K562 (cell line): ENCODE data around the gene TMEM131. TPM values are rescaled to one million over a fixed set of nuclear protein-coding genes. Genes with fewer than 3 reads are reported as not detected.

ENCODE experiments used
- ATAC-seq: fragments of 200-7000 bp; cut with Tn5 transposase; 3 replicates; pipeline ENCODE4 v1.9.1; 2020; ENCODE audit warnings: moderate library complexity
- BruUV-seq: library from RNA; stranded (reverse); fragments of 400-500 nt; replicated peaks from 2 replicates; lab custom pipeline; 2021; lab: Mats Ljungman, UMichigan
- CTCF ChIA-PET: fragments of 300-600 bp; formaldehyde crosslinking; extraction: SDS; loops from one replicate; lab custom pipeline; 2021; ENCODE audit warnings: low intra/inter-chr PET ratio; lab: Yijun Ruan, JAX
- POLR2A ChIA-PET: fragments of 300-600, 350-650 bp; sonication (Branson Sonifier 250); formaldehyde crosslinking; extraction: SDS; loops from one replicate; lab custom pipeline; 2021; ENCODE audit warnings: antibody characterized with exemption, inconsistent platforms; lab: Yijun Ruan, JAX
- DNase-seq, 4 experiments: peaks; one replicate each; pipeline versions ENCODE4 v3.0.0 to v3.0.0-alpha.2; 2011 to 2018; ENCODE audit warnings: low spot score in 3 of 4, mixed read lengths in 3 of 4; ENCODE audit errors: extremely low read depth in 1 of 4
- FAIRE-seq: peaks from 2 replicates; lab custom pipeline; 2011; peaks lifted over from hg19 to GRCh38; lab: Jason Lieb, UNC
- H2AFZ ChIP-seq: 2 replicates; pipeline ENCODE4 v1.6.0; 2011; ENCODE audit warnings: low read depth, low read length, control low read depth, inconsistent platforms
- H3K27ac ChIP-seq: fragments of 200-600 bp; 3 replicates; pipeline ENCODE4 v1.8.0; 2011; ENCODE audit warnings: low read depth, mild to moderate bottlenecking, control low read depth, inconsistent platforms, low read length, moderate library complexity, mixed read lengths; ENCODE audit errors: extremely low read depth
- H3K27me3 ChIP-seq, 2 experiments: fragments of 300-600 bp in 1 of 2; 2 replicates in 1 of 2; 3 replicates in 1 of 2; pipeline versions ENCODE4 v1.6.0 to v1.8.0; 2011; ENCODE audit warnings: inconsistent platforms in 2 of 2, low read length in 2 of 2, mild to moderate bottlenecking in 1 of 2, mixed read lengths in 1 of 2, moderate library complexity in 1 of 2; ENCODE audit not compliant: control insufficient read depth in 2 of 2, insufficient read depth in 2 of 2
- H3K36me3 ChIP-seq: fragments of 300-600 bp; 3 replicates; pipeline ENCODE4 v1.8.0; 2011; ENCODE audit warnings: mild to moderate bottlenecking, low read length, inconsistent platforms; ENCODE audit not compliant: control insufficient read depth, insufficient read depth
- H3K4me1 ChIP-seq, 2 experiments: fragments of 200-600 bp in 1 of 2; replicated peaks in 1 of 2; 2 replicates in 1 of 2; 3 replicates in 1 of 2; pipeline versions ENCODE4 v1.5.1 to v1.8.0; 2011; ENCODE audit warnings: inconsistent platforms in 2 of 2, low read length in 2 of 2, mild to moderate bottlenecking in 1 of 2, mixed read lengths in 1 of 2, moderate library complexity in 1 of 2; ENCODE audit not compliant: control insufficient read depth in 2 of 2, insufficient read depth in 2 of 2
- H3K4me2 ChIP-seq: 2 replicates; pipeline ENCODE4 v1.6.1; 2011; ENCODE audit warnings: low read length, control low read depth, inconsistent platforms, mixed read lengths; ENCODE audit not compliant: insufficient read depth
- H3K4me3 ChIP-seq: fragments of 200-600 bp; sonication (generic), shearing (Covaris generic); 2 replicates; pipeline ENCODE4 v1.5.1; 2016; ENCODE audit warnings: control low read depth, inconsistent platforms
- H3K79me2 ChIP-seq: fragments of 200-600 bp; 3 replicates; pipeline ENCODE4 v1.8.0; 2011; ENCODE audit warnings: low read length, inconsistent platforms; ENCODE audit not compliant: control insufficient read depth, insufficient read depth
- H3K9ac ChIP-seq, 2 experiments: 2 replicates each; pipeline versions ENCODE4 v1.6.0 to v1.6.1; 2011; ENCODE audit warnings: low read depth in 2 of 2, low read length in 2 of 2, control low read depth in 1 of 2, inconsistent platforms in 1 of 2, mild to moderate bottlenecking in 1 of 2, mixed read lengths in 1 of 2; ENCODE audit not compliant: insufficient read depth in 1 of 2
- H3K9me1 ChIP-seq: one replicate; pipeline ENCODE4 v1.6.0; 2011; ENCODE audit warnings: inconsistent platforms, mild to moderate bottlenecking, low read length, moderate library complexity; ENCODE audit not compliant: control insufficient read depth, insufficient read depth
- H3K9me3 ChIP-seq: replicated peaks from 2 replicates; pipeline ENCODE4 v1.5.1; 2011; ENCODE audit warnings: low read depth, low read length, inconsistent platforms; ENCODE audit not compliant: control insufficient read depth, insufficient read depth
- H4K20me1 ChIP-seq: replicated peaks from 2 replicates; pipeline ENCODE4 v1.6.1; 2011; ENCODE audit warnings: low read length, inconsistent platforms, mixed read lengths; ENCODE audit not compliant: control insufficient read depth, insufficient read depth
- HMBOX1 ChIP-seq: sonication (generic); IDR thresholded peaks from 2 replicates; pipeline ENCODE4 v1.6.1; 2016
- NFYB ChIP-seq: IDR thresholded peaks from 2 replicates; pipeline ENCODE4 v1.6.1; 2011; ENCODE audit warnings: mild to moderate bottlenecking, moderate library complexity; ENCODE audit not compliant: insufficient read length; ENCODE audit errors: extremely low read depth
- NR1H2 ChIP-seq: sonication (generic); formaldehyde crosslinking; IDR thresholded peaks from 2 replicates; pipeline ENCODE4 v1.4.0; 2020; ENCODE audit warnings: mild to moderate bottlenecking, missing genetic modification reagents
- RAD51 ChIP-seq: fragments of 450-650 bp; IDR thresholded peaks from 2 replicates; pipeline ENCODE4 v1.7.1; 2016; ENCODE audit warnings: low read depth, mild to moderate bottlenecking, borderline replicate concordance
- RBM25 ChIP-seq: fragments of 200-400 bp; formaldehyde crosslinking; IDR thresholded peaks from 2 replicates; pipeline ENCODE4 v1.6.1; 2018; ENCODE audit warnings: low read length, low read depth, moderate library complexity; ENCODE audit not compliant: severe bottlenecking
- SMARCE1 ChIP-seq: fragments of 450-650 bp; IDR thresholded peaks from 2 replicates; pipeline ENCODE4 v1.7.1; 2016; ENCODE audit warnings: mild to moderate bottlenecking
- USF1 ChIP-seq: sonication (generic); formaldehyde crosslinking; IDR thresholded peaks from 2 replicates; pipeline ENCODE4 v1.9.0; 2022; ENCODE audit warnings: mild to moderate bottlenecking, missing genetic modification reagents
- USF2 ChIP-seq: sonication (generic); formaldehyde crosslinking; IDR thresholded peaks from 2 replicates; pipeline ENCODE4 v1.5.0; 2020; ENCODE audit warnings: missing genetic modification reagents
- WGBS: fragments of 100-300 bp; shearing (Covaris generic); methylation state at CpG from one replicate; pipeline ENCODE4 v1.1.6; 2016; ENCODE audit warnings: low coverage, mixed read lengths; ENCODE audit not compliant: insufficient coverage; ENCODE audit errors: missing lambda C conversion rate; 5-methylcytosine and 5-hydroxymethylcytosine counted together
- in situ Hi-C: fragments of 300-500 bp; cut with MboI; formaldehyde crosslinking; loops from 4 replicates; pipeline ENCODE4 v1.15.0; 2018; ENCODE audit warnings: inconsistent platforms, mixed read lengths
- intact Hi-C: fragments of 100-400 bp; cut with micrococcal nuclease; formaldehyde crosslinking; loops from 2 replicates; pipeline ENCODE4 v1.14.2; 2022
- polyA plus RNA-seq, 8 experiments: library from polyadenylated mRNA; depleted of rRNA in 4 of 8; stranded (reverse) in 5 of 8; unstranded in 3 of 8; fragments of >200 nt; fragmentation: Nextera tagmentation in 2 of 8; fragmentation: Illumina TruSeq in 1 of 8; extraction: Ambion mirVana in 2 of 8; extraction: Trizol in 1 of 8; gene quantifications; 2 replicates each; pipeline versions ENCODE4 v1.2.1 to v1.2.3, GENCODE V29; 2011 to 2014; ENCODE audit warnings: inconsistent platforms in 1 of 8, missing spikeins in 1 of 8
- total RNA-seq, 7 experiments: library from RNA; depleted of rRNA in 6 of 7; stranded (reverse); fragments of >200 nt in 6 of 7; fragmentation: Illumina TruSeq in 2 of 7; extraction: Trizol in 2 of 7; gene quantifications; 2 replicates each; pipeline versions ENCODE4 v1.2.1 to v1.2.3, GENCODE V29; 2011 to 2021; ENCODE audit warnings: low replicate concordance in 1 of 7
- TF ChIP-seq, protein P1 (sequence below), 2 experiments: fragments of 450-650 bp in 1 of 2; IDR thresholded peaks; 2 replicates each; pipeline ENCODE4 v1.6.1; 2011 to 2017; ENCODE audit warnings: low read depth in 2 of 2, antibody characterized with exemption in 1 of 2, borderline replicate concordance in 1 of 2, low read length in 1 of 2, mild to moderate bottlenecking in 1 of 2, mixed read lengths in 1 of 2; ENCODE audit not compliant: control insufficient read depth in 1 of 2

TMEM131 gene
- total and polyA plus RNA-seq, 9 of the 15 experiments (the other 6 are each of a cell fraction or from before 2014, with no cell fraction given), result 2.5 to 21.1 (median 12.4) TPM

- ATAC-seq (peak; percentile 61), FAIRE-seq (no peak), DNase-seq (peak in 3 of 4 experiments; percentile 37 to 45 (median 39))
- H3K9me3 ChIP-seq, result no peaks in the 10 kb centered on the region; the same call in 1 of the 2 replicates
- ChIA-PET CTCF (no interaction called here), POLR2A (interaction anchor here (1.6 kb wide), 1 partner anchor 9 kb away, joined by 5 read pairs; no protein-coding TSS in a partner anchor)
- H3K4me2 ChIP-seq, result no peak overlapping the region
- TF ChIP-seq, protein P1, sequence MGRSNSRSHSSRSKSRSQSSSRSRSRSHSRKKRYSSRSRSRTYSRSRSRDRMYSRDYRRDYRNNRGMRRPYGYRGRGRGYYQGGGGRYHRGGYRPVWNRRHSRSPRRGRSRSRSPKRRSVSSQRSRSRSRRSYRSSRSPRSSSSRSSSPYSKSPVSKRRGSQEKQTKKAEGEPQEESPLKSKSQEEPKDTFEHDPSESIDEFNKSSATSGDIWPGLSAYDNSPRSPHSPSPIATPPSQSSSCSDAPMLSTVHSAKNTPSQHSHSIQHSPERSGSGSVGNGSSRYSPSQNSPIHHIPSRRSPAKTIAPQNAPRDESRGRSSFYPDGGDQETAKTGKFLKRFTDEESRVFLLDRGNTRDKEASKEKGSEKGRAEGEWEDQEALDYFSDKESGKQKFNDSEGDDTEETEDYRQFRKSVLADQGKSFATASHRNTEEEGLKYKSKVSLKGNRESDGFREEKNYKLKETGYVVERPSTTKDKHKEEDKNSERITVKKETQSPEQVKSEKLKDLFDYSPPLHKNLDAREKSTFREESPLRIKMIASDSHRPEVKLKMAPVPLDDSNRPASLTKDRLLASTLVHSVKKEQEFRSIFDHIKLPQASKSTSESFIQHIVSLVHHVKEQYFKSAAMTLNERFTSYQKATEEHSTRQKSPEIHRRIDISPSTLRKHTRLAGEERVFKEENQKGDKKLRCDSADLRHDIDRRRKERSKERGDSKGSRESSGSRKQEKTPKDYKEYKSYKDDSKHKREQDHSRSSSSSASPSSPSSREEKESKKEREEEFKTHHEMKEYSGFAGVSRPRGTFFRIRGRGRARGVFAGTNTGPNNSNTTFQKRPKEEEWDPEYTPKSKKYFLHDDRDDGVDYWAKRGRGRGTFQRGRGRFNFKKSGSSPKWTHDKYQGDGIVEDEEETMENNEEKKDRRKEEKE (IDR thresholded peaks at IDR 0.05; ENCODE audit: borderline replicate concordance in 1 of 2, control insufficient read depth in 1 of 2, low read depth in 2 of 2, low read length in 1 of 2), result no peak
- TF ChIP-seq RBM25 (peak; percentile 6), USF2 (CRISPR knock-in tag) (peak; percentile 81), USF1 (CRISPR knock-in tag) (peak; percentile 77), RAD51 (peak; percentile 69), NR1H2 (CRISPR knock-in tag) (no peak), SMARCE1 (no peak), HMBOX1 (no peak), NFYB (peak; percentile 70)
- WGBS, result 42% methylated on average over 8 of the region's 8 CpGs
- no peaks in the 10 kb centered on the region for H3K36me3 ChIP-seq
- peaks cover 24 to 36% of the 10 kb centered on the region in 2 experiments for H3K4me1 ChIP-seq
- H2AFZ ChIP-seq, result peak overlapping the region; percentile 76
- BruUV-seq, result no TSS peak
- intact Hi-C loops (loop anchor here (10.0 kb wide), 1 partner anchor 676 kb away; no protein-coding TSS in a partner anchor), in situ Hi-C loops (no loop called here)
- H3K79me2 ChIP-seq, result no peaks in the 10 kb centered on the region
- no peak overlapping the region for H3K4me3 ChIP-seq
- H3K9me1 ChIP-seq, result peaks cover 3% of the 10 kb centered on the region
- H3K9ac ChIP-seq, result no peak overlapping the region
- no peak overlapping the region for H3K27ac ChIP-seq
- no peaks in the 10 kb centered on the region for H3K27me3 ChIP-seq
- no peaks in the 10 kb centered on the region for H4K20me1 ChIP-seq
These were observed 287.1 kb downstream of the TMEM131 start for GRCh38 chr2:97708608-97709007.
